ENCODE data around the gene NIPBL.
"Not testable (repeated sequence)": the region's sequence is repeated elsewhere in the genome, so short reads cannot be mapped to it uniquely, and the experiment has no call there.

NIPBL gene

DNA sequence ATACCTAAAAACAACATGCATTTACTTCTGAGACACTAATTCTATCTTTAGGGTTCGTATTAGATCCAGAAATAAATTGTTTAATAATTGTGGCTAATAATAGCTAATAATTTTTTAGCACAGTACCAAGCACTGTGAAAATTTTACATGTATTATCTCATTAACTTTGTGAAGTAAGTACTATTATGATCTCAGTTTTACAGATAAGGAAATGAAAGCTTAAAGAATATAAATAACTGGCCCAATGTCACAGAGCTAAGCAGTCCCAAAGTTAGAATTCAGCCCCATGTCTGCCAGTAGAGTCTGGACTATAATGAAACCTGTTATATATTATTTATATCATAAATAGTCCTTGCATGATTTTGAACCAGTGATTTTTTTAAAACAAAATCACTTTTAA is 163.3 kb downstream of the NIPBL start:
- no peak for DNase-seq (ENCODE audit: low spot score)

DNA sequence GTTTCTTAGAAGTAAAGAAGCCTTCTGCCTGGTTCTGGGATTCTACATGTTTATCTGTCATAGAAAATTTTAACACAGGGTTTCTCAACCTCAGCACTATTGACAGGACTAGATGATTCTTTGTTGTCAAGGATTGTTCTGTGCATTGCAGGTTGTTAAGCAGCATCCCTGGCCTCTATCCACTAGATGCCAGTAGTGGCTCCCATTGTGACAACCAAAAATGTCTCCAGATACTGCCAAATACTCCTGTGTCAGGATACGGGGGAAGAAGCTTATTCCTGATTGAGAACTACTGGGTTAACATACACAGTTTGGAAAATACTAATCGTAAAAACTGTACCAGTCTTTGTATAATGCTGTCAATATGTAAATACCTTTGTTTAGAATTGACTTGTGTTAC is 167.1 kb downstream of the NIPBL start:
- no peak for DNase-seq (ENCODE audit: low spot score)

DNA sequence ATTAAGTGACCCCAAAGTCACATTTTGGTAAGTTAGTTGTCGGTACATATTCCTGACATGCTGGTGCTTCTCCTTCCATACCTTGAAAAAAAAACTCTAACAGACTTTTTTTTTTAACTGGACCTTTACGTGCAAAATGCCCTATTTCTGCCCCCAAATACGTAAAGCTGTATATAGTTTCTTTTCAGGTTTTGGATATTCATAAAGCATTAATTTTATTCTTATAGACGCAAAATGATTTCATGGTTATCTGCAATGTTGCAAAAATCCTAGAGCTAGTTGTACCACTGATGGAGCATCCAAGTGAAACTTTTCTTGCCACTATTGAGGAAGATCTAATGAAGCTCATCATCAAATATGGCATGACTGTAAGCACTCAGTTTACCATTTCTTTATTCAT is 167.6 kb downstream of the NIPBL start:
- DNase-seq (ENCODE audit: low spot score) = no peak

- DNase-seq (ENCODE audit: low spot score) = no peak
Observed at GRCh38 chr5:37045703-37046102, 169.1 kb downstream of the NIPBL start.

DNA sequence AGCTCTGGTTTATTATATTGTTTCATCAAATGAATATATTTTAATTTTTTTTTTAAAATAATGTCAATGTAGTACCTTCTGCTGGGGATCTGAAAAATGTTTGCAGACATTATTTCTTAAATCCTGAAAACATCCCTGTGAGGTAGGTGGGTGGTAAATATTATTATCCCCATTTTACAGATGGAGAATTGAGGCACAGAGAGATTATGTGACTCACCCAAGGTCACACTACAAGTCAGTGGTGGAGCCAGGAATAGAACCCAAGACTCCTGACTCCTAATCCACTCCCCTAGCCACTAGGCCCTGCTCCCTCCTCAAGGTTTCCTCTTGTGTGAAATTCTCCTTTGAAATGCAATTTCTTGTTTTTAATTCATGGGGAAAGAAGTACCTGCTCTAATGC is 171.4 kb downstream of the NIPBL start:
- DNase-seq (ENCODE audit: low spot score) = no peak

- DNase-seq (ENCODE audit: low spot score) = no peak
Observed at GRCh38 chr5:37054391-37054790, 177.8 kb downstream of the NIPBL start.

DNA sequence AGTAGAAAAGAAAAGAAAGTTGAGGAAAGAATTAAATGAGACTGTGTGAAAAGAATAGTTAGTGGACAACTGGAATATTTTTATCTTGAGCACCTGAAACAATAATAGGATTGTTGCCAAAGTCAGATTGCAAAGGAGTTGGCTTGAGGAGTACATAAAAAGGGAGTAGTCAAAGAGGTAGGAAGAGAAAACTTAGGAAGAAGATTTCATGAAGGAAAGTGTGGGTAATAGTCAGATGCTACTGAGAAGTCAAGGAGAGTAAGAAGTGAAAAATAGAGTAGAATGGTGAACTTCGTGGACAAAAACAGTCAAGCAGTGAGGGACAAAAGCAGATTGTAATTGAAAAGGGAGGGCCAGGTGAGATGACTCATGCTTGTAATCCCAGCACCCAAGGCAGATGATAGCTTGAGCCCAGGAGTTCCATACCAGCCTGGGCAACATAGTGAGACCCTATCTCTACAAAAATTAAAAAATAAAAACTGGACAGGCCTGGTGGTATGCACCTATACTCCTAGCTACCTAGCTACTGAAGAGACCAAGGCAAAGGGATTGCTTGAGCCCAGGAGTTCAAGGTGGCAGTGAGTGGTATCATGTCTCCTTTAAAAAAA is 178.9 kb downstream of the NIPBL start:
- DNase-seq (ENCODE audit: low spot score) = no peak

DNA sequence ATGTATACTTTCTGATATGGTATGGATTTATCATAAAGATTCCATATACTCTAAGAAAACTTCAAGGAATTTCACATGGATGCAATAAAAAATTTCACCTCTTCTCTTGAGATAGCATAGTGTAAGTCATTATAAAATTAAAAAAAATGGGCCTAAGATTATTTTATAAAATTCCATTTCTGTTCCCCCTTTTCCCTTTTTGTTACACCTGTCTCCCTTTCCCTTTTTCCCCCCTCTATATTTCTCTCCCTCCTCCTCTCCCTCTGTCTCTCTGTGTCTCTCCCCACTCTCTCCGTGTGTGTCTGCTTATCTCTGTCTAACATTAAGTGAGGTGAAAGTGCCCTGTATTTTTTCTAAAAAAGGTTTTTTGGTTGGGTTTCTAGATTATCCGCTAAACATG is 180.2 kb downstream of the NIPBL start:
- DNase-seq (ENCODE audit: low spot score) = no peak

DNA sequence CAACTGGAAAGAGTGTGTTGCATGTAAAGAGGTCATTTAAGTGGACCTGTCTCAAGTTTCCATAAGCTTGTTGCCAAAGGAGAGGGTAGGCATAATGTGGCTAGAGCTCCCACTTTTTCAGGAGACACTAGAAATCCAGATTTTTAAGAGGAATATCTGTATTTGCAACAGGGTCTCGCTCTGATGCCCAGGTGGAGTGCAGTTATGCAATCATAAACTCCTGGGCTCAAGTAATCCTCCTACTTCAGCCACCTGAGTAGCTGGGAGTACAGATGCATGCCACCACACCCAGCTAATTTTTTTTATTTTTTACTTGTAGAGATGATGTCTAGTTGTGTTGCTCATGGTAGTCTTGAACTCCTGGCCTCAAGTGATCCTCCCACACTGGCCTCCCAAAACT is 183.5 kb downstream of the NIPBL start:
- DNase-seq (ENCODE audit: low spot score) = no peak

DNA sequence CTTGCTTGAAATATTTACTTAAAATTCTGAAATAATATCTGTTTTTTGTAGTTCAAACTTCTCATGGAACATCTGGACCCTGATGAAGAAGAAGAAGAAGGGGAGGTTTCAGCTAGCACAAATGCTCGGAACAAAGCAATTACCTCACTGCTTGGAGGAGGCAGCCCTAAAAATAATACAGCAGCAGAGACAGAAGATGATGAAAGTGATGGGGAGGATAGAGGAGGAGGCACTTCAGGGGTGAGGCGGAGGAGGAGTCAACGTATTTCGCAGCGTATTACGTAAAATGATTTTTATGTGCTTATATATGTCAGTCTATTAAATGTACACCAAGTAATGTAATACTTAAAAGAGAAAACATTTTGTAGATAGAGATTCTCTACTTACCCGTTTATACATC is 187.2 kb downstream of the NIPBL start:
- DNase-seq (ENCODE audit: low spot score) = no peak

- DNase-seq (ENCODE audit: low spot score) = no peak
Observed at GRCh38 chr5:37064442-37064841, 187.9 kb downstream of the NIPBL start.

GRCh38 chr5:37071487-37071886 is 194.9 kb downstream of the NIPBL start:
- DNase-seq (ENCODE audit: low spot score) = no peak

DNA sequence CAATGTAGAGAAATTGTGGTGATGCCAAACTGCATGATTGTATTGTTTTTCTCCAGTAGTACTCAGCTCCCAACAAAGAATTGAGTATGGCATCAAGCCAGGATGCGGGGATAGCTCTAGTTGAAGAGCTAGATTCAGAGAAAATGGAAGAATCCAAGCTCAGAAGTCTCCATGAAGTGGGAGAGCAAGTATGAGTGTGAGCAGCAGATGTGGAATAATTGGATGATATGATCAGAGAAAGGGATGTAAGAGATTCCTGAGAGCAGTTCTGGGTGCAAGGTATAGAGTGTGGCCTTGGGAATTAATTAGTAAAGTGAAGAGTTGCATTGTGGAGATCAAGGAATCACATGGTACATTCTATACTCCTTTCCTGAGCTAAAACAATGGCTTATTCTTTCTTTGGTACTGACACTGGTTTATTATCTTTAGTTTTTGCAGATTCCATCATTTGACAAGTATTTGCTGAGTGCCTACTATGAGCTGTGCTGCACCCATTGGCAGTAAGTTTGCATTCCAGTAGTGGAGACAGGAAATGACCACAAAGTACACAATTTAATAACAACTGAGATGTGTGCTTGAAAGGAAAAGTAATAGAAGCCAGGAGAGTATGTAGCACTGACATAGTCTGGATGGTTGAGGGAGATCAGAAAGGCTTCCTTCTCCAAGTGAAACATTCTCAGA is 195.5 kb downstream of the NIPBL start:
- peak; percentile 69 for DNase-seq (ENCODE audit: low spot score)

- no peak for DNase-seq (ENCODE audit: low spot score)
Observed at GRCh38 chr5:37075399-37075950, 198.9 kb downstream of the NIPBL start.

GRCh38 chr5:37077146-37077545 is 200.6 kb downstream of the NIPBL start:
- no peak for DNase-seq (ENCODE audit: low spot score)

- DNase-seq (ENCODE audit: low spot score) = no peak
Observed at GRCh38 chr5:37080697-37081096, 204.1 kb downstream of the NIPBL start.

- not testable (repeated sequence) for DNase-seq (ENCODE audit: low spot score)
Observed at GRCh38 chr5:37082977-37083376, 206.4 kb downstream of the NIPBL start.

- DNase-seq (ENCODE audit: low spot score) = not testable (repeated sequence)
Observed at GRCh38 chr5:37086026-37086425, 209.5 kb downstream of the NIPBL start.

DNA sequence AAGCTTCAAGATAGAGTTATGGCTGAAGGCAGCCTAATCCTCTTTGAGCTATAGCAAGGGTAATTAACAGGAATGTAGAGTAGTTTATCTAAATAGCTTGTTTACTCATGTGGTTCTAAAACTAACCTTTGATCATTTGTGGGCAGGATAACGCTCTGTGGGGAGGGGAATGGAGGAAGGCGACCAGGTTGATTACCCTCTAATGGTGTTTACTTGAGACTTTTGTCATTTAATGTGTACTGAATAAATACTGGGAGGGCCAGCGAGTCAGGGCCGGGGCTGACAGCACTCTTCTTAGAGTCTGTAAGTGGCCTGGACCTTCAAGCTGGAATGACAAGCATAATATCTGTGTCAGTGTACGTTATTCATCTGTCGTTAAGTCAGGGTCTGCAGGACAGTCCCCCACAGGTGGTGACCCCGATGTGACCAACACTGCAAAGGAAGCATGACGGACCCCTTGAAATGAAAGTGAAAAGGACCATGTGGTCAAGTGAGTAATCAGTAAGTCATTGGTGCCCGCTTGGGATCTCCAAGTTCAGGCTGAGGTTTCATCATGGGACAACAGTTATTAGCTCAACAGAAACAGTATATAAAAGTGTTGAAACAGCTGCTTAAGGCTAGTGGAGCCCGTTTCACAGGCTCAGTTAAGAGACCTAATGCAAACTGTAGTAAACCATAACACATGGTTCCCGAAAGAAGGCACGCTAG is 210.1 kb downstream of the NIPBL start:
- DNase-seq (ENCODE audit: low spot score) = no peak

DNA sequence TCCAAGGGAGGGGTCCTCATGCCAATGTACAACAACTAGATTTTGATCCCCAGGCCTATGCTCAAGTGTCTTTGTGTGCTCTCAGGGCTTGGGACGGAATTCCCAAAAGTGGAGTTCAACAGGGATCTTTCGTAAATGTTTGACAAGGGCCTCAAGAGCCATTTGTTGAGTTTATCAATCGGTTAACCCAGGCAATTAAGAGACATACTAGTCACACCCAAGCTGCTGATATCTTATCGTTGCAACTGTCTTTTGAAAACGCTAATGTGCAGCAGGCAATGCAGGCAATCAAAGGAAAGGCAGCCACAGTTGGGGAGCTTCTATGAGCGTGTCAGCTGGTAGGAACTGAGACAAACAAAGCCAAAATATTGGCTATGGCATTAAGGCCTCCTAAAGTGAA is 211.4 kb downstream of the NIPBL start:
- DNase-seq (ENCODE audit: low spot score) = no peak

DNA sequence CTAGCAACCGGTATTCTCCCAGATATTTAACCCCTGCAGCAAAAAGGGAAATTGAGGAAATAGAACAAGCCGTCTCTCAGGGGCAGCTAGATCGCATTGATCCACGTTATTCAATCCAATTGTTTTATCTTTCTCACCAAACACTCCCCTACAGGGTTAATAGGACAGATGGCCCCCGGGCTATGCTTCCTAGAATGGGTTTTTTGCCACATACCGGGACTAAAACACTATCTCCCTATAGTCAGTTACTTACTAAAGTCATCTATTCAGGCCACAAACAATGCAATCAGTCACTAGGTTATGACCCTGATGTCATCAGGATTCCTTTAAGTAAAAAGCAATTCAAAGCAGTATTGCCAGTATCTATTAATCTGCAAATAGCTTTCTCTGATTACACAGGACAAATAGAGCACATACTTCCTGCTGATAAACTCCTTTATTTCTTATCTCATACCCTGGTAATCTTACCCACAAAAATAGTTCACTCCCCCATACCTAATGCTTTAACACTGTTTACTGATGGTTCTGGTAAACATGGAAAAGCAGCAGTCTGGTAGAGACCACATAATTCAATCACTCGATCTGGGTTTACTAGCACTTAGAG is 213.7 kb downstream of the NIPBL start:
- no peak for DNase-seq (ENCODE audit: low spot score)

GRCh38 chr5:37090781-37091180 is 214.2 kb downstream of the NIPBL start:
- DNase-seq (ENCODE audit: low spot score) = no peak

GRCh38 chr5:37093795-37094194 is 217.2 kb downstream of the NIPBL start:
- not testable (repeated sequence) for DNase-seq (ENCODE audit: low spot score)

All from GM03348 (cell line).